PFSK-1 (cell line): ENCODE results near the gene DDAH1.

Source experiments
- POLR2AphosphoS5 ChIP-seq: IDR thresholded peaks from 2 replicates; pipeline ENCODE4 v1.6.1; 2012; ENCODE audit warnings: low read depth, mild to moderate bottlenecking, control low read depth, low read length, moderate library complexity
- TAF1 ChIP-seq: IDR thresholded peaks from 2 replicates; pipeline ENCODE4 v1.6.1; 2012; ENCODE audit warnings: low read length, control low read depth, borderline replicate concordance; ENCODE audit not compliant: insufficient read depth
- TF ChIP-seq, protein P1 (sequence below), 2 experiments: IDR thresholded peaks; 2 replicates each; pipeline versions ENCODE4 v1.6.1 to v1.8.0; 2011 to 2012; ENCODE audit warnings: low read depth in 2 of 2, low read length in 2 of 2, control low read depth in 1 of 2, inconsistent platforms in 1 of 2, mild to moderate bottlenecking in 1 of 2, moderate library complexity in 1 of 2; ENCODE audit not compliant: insufficient read depth in 1 of 2

DNA sequence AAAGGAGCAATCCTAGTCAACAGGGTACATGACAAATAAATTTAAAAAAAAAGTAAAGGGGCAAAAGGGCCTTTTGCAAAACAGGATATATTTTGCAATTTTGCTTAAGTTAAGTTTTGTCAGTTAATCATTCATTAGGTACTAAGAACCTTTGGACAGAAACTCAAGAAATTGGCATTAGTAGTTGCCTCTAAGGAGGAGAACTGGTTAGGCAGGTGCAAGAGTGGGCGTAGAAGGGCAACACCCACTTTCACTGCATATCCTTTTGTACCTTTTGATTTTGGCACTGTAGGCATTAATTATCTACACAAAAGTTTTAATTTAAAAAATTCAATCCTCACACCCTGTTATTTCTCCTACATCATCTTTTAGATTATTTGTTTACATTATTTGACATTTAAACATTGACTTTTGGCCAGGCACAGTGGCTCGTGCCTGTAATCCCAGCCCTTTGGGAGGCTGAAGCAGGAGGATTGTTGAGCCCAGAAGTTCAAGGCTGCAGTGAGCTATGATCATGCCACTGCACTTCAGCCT is 4.3 kb downstream of the DDAH1 start:
- TF ChIP-seq TAF1 = no peak
- TF ChIP-seq, protein P1, sequence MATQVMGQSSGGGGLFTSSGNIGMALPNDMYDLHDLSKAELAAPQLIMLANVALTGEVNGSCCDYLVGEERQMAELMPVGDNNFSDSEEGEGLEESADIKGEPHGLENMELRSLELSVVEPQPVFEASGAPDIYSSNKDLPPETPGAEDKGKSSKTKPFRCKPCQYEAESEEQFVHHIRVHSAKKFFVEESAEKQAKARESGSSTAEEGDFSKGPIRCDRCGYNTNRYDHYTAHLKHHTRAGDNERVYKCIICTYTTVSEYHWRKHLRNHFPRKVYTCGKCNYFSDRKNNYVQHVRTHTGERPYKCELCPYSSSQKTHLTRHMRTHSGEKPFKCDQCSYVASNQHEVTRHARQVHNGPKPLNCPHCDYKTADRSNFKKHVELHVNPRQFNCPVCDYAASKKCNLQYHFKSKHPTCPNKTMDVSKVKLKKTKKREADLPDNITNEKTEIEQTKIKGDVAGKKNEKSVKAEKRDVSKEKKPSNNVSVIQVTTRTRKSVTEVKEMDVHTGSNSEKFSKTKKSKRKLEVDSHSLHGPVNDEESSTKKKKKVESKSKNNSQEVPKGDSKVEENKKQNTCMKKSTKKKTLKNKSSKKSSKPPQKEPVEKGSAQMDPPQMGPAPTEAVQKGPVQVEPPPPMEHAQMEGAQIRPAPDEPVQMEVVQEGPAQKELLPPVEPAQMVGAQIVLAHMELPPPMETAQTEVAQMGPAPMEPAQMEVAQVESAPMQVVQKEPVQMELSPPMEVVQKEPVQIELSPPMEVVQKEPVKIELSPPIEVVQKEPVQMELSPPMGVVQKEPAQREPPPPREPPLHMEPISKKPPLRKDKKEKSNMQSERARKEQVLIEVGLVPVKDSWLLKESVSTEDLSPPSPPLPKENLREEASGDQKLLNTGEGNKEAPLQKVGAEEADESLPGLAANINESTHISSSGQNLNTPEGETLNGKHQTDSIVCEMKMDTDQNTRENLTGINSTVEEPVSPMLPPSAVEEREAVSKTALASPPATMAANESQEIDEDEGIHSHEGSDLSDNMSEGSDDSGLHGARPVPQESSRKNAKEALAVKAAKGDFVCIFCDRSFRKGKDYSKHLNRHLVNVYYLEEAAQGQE (IDR thresholded peaks at IDR 0.05; ENCODE audit: insufficient read depth in 1 of 2, low read depth in 2 of 2, low read length in 2 of 2) = no peak
- TF ChIP-seq POLR2AphosphoS5 = no peak
